GM18526 (cell line): Measurements from ENCODE around the gene JPH3.

ENCODE experiments used
- POLR2A ChIP-seq: IDR thresholded peaks from 3 replicates; pipeline ENCODE4 v1.6.1; 2011; ENCODE audit not compliant: insufficient read length; ENCODE audit errors: extremely low read depth

Gene JPH3

DNA sequence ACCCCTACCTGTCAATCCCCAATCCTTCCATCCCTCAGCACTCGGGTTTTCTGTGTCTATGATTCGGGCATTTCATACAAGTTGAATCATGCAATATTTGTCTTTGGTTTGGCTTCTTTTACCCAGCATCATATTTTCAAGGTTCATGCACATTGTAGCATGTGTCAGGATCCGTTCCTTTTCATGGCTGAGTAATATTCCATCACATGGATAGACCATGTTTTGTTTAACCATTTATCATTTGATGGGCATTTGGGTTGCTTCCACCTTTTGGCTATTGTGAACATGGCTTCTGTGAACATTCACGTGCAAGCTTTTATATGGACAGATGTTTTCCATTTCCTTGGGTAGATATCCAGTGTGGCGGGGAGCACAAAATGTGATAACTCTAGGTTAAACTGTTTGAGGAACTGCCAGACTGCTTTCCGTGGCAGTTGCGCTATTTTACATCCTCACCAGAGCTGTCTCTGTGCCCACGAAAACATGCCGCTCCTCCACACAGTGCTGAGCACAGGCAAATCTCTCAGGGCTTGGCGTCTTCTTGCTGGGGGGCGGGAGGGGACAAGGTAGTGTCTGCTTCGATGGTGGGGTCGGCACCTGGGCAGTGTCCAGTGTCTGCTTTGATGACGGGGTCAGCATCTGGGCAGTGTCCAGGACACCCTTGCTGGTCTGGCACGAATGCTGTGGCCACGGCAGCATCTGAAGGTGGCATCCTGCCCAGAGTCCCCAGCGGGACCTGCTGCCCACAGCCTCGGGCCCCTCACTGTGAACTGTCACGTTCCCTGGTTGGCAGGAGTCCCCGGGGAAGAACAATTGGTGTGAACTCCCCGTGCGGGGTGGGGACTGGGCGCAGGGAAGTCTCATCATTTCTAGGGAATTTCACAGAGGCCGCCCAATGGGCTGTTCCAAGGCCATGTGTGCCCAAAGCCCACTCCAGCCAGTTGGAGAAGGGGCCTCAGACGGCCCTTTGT is 32.4 kb upstream of the JPH3 start:
- no peak for TF ChIP-seq POLR2A

DNA sequence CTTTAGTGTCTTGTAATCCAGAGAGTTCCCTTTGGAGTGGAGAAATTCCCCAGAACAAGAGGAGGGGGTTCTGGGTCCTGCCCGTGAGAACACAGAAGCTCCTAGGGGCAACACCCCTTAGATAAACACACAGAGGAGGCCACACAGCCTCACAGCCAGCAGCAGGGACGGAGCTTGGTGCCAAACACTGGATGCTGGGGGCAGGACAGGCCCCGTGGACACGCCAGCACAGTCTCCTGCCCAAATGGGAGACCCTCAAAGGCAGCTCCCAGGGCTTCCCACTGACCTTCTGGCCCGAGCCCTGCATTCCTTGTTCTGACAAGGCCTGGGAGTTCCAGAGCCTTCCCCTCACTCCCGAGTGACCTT is 31.8 kb upstream of the JPH3 start:
- TF ChIP-seq POLR2A: no peak

DNA sequence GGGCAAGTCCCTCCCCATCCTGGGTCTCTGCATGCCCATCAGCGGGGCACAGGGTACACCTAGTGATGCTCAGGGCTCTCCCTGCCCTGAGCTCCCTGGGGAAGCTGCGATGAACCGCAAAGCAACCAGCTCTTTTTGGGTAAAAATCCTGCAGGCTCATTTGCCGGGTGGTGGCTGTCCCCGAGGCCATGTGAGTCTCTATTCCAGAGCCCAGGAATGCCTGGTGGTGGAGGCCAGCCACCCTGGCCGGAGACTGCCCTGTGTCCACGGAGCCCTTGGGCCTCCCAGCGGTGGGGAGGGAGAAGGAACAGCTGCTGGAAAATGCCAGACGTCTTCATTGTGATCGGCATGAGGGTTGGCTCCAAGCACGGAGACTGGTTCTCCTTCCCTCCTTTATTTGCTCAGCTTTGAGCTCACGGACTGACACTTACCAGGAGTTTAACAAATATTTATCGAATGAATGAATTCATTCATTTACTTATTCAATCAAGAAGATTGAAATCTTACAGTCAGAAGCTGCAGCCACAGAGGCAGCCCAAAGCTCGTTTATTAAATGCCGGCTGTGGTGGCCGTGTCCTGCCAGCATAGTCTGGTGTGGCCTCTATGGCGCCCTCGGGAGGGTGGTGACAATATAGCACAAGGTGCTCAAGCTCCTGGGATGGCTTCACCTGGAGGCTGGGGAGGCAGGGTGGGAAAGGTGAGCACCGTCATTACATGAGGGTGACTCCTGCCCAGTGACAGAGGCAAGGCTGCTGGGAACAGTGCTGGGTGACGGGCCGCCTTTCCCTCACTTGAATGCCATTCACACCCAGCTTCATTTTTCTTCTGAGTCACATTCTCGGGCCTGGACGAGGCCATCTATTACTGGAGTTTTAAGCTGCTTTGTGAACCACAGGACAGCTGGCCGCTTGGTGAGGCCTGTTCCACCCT is 31.1 kb upstream of the JPH3 start:
- no peak for TF ChIP-seq POLR2A

DNA sequence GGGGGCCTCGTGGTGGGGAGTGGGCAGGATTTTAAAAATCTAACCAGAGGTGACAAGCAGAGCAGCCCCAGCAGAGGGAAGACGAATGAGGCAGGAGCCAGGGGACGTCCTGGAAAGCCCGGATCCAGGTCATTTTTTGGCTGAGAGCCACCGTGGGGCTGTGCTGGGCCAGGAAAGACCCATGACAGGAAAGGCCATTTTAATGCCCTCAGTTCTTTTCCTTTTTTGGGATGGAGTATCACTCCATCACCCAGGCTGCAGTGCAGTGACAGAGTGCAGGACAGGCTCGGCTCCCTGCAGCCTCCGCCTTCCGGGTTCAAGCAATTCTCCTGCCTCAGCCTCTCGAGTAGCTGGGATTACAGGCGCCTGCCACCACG is 30.5 kb upstream of the JPH3 start:
- no peak for TF ChIP-seq POLR2A

DNA sequence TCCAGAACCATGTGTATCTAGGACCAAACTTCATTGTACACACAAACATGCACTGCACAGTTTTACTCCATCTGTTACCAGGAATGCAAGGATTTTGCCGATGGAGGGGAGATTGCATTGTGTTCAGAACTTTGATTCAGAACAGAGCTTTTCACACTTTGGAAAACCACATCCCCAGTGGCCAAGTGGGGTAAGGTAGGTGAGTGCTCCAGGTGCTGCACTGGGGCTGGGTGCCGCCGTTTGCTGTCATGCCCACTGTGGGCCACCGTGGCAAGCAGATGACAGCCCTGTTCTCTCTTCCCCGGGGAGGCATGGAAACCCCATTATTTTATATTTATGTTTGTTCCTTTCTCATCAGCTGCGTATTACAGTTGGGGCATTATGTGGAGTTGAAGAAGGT is 29.3 kb upstream of the JPH3 start:
- TF ChIP-seq POLR2A: no peak

DNA sequence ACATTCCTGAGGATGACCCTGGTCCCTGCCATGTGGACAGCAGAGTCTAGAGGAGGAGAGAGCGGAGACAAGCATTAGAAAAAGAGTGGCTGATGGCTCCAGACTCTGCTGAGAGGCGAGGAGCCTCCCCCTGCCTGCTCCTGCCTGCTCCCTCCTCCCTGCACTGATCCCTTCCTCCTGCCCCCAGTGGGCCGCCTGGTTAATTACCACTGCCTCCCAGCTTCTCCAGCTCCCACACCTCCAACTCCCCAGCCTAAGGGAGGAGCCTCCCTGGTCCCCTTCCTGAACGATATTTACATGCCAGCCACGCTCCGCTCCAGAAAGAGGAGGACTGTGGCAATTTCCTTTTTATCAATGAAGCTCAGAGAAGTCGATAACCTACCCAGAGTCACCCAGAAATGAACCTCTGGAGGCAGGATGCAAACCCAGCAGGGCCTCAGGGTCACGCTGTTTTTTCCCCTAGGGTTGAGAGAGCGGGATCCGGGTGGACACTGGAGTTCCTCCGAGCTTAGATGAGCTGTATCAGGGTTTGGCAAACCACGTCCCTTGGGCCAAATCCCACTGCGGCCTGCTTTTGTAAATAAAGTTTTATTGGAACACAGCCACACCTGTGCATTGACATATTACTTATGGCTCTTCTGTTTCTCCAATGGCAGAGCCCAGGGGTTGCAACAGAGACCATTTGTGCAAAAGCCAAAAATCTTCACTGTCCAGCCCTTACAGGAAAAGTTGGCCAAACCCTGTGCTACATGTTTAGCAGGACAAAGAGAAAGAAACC is 27.1 kb upstream of the JPH3 start:
- no peak for TF ChIP-seq POLR2A

DNA sequence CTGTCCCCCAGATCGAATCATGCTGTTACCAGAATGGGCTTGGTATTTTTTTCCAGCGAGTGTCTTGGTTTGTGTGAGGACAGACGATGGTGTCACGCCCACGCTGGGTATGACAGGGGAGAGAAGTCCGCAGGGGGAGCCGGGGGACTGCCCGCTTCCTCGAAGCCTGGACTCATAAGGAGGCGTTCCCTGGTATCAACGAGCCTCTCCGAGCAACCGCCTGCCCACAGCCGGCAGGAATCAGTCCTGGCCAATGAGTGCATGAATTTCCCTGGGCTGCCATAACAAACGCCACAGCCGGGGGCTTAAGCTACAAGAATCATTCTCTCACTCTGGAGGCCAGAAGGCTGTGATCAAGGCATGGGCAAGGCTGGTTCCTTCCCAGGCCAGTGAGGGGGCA is 26.1 kb upstream of the JPH3 start:
- no peak for TF ChIP-seq POLR2A

DNA sequence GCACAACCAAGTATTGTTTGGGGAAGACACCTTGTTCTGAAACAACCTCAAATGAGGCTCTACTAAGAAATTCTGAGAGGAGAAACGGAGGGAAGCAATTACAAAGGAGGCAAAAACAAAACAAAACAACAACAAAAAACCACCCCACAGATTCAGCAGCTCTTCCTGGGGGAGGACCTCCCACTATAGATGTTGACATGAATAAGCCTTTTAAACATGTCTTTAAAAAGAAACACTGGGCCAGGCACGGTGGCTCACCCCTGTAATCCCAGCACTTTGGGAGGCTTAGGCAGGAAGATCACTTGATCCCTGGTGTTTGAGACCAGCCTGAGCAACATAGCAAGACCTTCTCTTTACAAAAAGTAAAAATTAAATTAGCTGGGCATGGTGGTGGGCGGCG is 22.6 kb upstream of the JPH3 start:
- TF ChIP-seq POLR2A: no peak

DNA sequence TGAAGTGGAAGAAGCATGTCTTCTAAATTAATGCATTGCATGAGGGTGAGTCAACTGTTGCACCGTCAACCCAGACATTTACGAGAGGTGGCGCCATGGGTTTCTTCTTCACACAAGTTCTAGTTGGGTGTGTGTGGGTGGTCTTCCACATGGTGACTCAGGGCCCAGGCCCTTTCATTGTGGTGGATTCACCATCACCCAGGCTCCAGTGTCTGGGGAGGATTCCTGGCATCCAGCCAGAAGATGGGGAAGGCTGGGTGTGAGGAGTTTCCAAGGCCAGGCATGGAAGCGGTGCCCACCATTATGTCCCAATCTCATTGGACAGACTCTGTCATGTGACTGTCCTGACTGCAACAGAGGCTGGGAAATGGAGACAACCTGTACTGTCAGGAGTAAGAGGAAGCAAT is 21.4 kb upstream of the JPH3 start:
- TF ChIP-seq POLR2A: no peak

DNA sequence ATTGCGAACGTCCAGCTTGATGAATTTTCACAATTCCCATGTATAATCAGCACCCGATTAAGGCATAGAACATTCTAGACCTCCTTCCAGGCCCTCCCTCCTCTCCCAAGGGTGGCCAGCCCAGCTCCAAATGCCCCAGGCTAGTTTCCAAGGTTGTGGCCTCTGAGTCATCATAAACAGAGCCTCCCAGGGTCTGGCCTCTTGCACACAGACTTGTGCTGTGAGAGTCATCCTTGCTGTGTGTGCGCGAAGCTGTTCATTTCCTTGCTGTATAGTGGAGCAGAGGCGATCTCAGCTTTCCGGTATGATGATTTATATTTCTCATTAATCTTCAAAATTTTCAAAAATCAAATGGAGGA is 20.5 kb upstream of the JPH3 start:
- TF ChIP-seq POLR2A: no peak

DNA sequence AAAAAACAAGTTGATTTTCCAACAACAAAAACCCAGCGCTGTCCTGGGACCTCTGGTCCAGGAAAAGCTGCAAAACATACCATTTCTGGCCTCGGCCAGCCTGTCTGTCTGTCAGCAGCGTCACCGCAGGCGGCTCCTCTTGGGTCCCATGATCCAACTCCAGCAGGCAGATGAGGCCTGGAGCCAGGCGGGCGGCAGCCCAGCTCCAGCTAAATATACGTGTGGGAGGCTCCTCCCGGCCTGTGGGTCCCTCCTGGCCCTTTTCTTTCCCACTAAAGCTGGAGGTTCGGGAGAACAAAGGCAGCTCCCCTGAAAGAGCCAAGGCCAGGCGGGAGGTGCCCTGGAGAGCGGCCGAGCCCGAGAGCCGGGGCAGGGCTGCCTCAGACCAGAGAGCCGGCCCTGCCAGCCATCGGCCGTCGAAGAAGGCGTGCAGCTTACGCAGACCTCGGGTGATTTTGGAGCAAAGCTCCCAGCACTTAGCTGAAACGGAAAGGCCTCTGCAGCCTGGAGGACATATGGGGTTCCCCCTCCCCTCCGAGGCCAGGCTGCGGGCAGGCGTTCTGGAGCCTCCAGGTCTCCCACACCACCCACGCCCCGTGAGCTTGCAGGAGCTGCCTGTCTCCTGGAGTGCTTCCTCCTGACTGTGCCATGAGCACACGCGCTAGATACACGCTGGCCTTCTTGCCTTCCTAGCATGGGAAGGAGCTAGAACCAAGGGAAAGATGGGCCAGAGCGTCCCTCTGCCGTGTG is 19.9 kb upstream of the JPH3 start:
- no peak for TF ChIP-seq POLR2A

DNA sequence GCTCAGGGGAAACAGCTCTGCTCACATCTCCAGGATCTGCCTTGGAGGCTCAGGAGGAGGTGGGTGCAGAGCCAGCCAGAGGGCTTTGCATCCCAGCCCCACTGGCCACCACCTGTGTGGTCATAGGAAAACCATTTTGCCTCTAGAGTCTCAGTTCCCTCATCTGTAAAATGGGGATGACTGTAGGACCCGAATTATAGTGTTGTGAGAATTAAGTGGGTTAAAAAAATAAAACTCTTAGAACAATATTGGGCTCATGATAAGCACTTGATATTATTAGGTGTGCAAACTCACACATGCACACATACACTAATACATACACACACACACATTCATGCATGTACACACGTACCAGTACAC is 19.4 kb upstream of the JPH3 start:
- TF ChIP-seq POLR2A: no peak

DNA sequence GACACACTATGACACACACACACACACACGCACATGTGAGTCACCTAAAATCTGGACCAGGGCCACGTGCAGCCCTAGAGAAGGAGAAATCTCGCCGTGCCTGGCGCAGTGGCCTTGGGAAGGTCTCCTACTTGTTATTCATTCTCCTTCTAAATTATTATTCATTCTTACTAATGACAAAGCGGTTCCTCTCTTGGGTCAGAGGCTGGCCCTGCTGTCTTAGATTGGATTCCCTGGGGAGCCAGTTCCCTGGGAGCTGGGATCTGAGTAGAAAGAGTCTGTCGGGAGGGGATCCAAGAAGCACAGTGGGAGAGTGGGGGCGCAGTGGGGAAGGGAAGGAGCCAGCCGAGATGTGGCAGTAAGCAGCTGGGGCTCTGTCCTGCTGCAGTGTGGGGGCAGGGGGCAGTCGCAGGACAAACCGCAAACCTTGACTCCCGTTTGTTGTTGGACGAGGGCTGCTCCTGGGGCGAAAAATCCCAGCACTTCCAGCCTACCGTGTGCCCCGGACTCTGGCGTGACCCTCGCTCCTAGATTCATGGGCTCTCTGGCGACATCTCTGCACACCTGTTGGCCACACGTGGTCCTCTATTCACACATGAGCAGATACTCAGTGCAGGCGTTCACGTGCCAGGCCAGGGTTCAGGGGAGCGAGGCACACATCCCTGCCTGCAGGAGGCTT is 18.7 kb upstream of the JPH3 start:
- TF ChIP-seq POLR2A: no peak

DNA sequence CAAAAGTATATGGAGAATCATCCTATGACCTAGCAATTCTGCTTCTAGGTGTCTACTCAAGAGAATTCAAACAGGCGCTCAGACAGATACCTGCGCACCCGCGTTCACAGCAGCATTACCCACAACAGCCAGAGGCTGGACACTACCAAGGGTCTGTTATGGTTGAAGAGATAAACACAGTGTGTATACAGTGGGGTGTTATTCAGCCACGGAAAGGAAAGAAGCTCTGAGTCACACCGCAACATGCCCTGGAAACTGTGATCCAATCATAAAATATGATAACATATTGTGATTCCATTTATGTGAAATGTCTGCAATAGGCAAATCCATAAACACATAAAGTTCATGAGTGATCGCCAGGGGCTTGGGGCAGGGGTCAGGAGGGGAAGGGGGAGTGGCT is 18.0 kb upstream of the JPH3 start:
- TF ChIP-seq POLR2A: no peak
